ENCODE measurements around the gene FAHD2A.
"Not testable (repeated sequence)": the region's sequence is repeated elsewhere in the genome, so short reads cannot be mapped to it uniquely, and the experiment has no call there.

DNA sequence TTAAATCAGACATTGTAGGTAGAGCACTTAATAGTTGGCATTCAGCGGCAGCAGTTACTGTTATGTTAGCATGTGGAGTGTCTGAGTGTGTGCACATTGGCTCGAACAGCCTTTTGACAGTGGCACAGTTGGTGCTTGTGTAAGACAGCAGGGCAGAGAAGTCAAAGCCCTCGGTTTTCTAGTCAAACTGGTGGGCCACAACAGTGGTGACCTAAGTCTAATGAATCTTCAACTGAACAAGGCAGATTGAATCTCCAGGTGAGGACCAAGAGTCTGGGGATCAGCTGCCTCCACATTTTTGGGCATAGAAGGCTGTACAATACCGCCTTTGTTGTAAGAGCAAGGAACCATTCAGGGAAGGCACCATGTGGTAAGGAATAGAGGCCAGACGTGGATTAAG lies 1.3 kb downstream of the FAHD2A start:
- TF ChIP-seq, protein P1, sequence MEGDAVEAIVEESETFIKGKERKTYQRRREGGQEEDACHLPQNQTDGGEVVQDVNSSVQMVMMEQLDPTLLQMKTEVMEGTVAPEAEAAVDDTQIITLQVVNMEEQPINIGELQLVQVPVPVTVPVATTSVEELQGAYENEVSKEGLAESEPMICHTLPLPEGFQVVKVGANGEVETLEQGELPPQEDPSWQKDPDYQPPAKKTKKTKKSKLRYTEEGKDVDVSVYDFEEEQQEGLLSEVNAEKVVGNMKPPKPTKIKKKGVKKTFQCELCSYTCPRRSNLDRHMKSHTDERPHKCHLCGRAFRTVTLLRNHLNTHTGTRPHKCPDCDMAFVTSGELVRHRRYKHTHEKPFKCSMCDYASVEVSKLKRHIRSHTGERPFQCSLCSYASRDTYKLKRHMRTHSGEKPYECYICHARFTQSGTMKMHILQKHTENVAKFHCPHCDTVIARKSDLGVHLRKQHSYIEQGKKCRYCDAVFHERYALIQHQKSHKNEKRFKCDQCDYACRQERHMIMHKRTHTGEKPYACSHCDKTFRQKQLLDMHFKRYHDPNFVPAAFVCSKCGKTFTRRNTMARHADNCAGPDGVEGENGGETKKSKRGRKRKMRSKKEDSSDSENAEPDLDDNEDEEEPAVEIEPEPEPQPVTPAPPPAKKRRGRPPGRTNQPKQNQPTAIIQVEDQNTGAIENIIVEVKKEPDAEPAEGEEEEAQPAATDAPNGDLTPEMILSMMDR (IDR thresholded peaks at IDR 0.05): not testable (repeated sequence)
- not testable (repeated sequence) for TF ChIP-seq EZH2phosphoT487, EZH2 (IDR thresholded peaks at IDR 0.05)
